ENCODE data around the gene CEP55.

DNA sequence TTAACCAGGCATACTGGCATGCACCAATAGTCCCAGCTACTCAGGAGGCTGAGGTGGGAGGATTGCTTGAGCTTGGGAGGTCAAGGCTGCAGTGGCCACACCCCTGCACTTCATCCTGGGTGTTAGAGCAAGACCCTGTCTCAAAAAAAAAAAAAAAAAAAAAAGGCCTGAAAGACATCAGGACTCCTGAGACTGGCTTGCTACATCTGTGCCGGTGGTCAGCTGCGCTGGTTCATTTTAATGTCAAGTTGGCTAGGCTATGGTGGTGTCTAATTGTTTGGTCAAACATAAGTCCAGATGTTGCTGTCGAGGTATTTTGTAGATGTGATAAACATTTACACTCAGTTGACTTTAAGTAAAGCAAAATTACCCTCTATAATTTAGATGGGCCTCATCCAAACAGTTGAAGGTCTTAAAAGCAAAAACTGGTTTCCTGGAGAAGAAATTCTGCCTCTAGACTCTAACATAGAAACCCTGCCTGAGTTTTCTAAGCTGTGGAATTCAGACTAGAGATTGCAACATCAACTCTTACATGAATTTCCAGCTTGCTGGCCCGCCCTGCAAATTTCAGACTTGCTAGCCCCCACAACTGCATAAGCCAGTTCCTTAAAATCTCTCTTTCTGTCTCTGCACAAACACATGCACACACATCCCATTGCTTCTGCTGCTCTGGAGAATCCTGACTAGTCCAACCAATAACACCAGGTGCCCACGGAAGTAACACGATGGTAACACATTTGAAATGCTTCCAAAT, 32.5 kb upstream of the CEP55 start:
- TF ChIP-seq CTCF (IDR thresholded peaks at IDR 0.05) (no peak), POLR2A (IDR thresholded peaks at IDR 0.05) (no peak)
